PFSK-1 (cell line): ENCODE data around the gene CDC42BPB.

Source experiments
- FOXP2 ChIP-seq: optimal IDR thresholded peaks from 2 replicates; pipeline ENCODE3; 2011; ENCODE audit warnings: borderline replicate concordance, control low read depth, inconsistent platforms; ENCODE audit not compliant: insufficient read depth; ENCODE audit errors: extremely low read length, extremely low read depth
- POLR2AphosphoS5 ChIP-seq: IDR thresholded peaks from 2 replicates; pipeline ENCODE4 v1.6.1; 2012; ENCODE audit warnings: low read depth, mild to moderate bottlenecking, control low read depth, low read length, moderate library complexity
- REST ChIP-seq, 2 experiments: IDR thresholded peaks; 2 replicates each; pipeline versions ENCODE4 v1.6.1 to v1.8.0; 2011 to 2012; ENCODE audit warnings: low read depth in 2 of 2, low read length in 2 of 2, control low read depth in 1 of 2, inconsistent platforms in 1 of 2, mild to moderate bottlenecking in 1 of 2, moderate library complexity in 1 of 2; ENCODE audit not compliant: insufficient read depth in 1 of 2
- SIN3A ChIP-seq: IDR thresholded peaks from 2 replicates; pipeline ENCODE4 v1.6.1; 2012; ENCODE audit warnings: mild to moderate bottlenecking, low read length, moderate library complexity, borderline replicate concordance; ENCODE audit not compliant: insufficient read depth
- TAF1 ChIP-seq: IDR thresholded peaks from 2 replicates; pipeline ENCODE4 v1.6.1; 2012; ENCODE audit warnings: low read length, control low read depth, borderline replicate concordance; ENCODE audit not compliant: insufficient read depth

Gene CDC42BPB

GRCh38 chr14:102991376-102991775 is 66.0 kb downstream of the CDC42BPB start:
- TF ChIP-seq FOXP2 (no peak), TAF1 (no peak), SIN3A (no peak), REST (IDR thresholded peaks at IDR 0.05; ENCODE audit: insufficient read depth in 1 of 2, low read depth in 2 of 2, low read length in 2 of 2) (no peak), POLR2AphosphoS5 (no peak)

- no peak for TF ChIP-seq POLR2AphosphoS5
- no peak for TF ChIP-seq TAF1
- TF ChIP-seq FOXP2 = no peak
Measured at GRCh38 chr14:102988054-102988453, 69.3 kb downstream of the CDC42BPB start.

- TF ChIP-seq REST (IDR thresholded peaks at IDR 0.05; ENCODE audit: insufficient read depth in 1 of 2, low read depth in 2 of 2, low read length in 2 of 2) (no peak), TAF1 (no peak), FOXP2 (no peak), SIN3A (no peak), POLR2AphosphoS5 (no peak)
Measured at GRCh38 chr14:102986810-102987579, 70.4 kb downstream of the CDC42BPB start.

- TF ChIP-seq SIN3A (no peak), REST (IDR thresholded peaks at IDR 0.05; ENCODE audit: insufficient read depth in 1 of 2, low read depth in 2 of 2, low read length in 2 of 2) (no peak), FOXP2 (no peak), POLR2AphosphoS5 (no peak), TAF1 (no peak)
Measured at GRCh38 chr14:102985665-102986064, 71.7 kb downstream of the CDC42BPB start.

GRCh38 chr14:102984336-102985102 is 72.8 kb downstream of the CDC42BPB start:
- TF ChIP-seq POLR2AphosphoS5 (no peak), FOXP2 (no peak), SIN3A (no peak)

- no peak for TF ChIP-seq POLR2AphosphoS5
- TF ChIP-seq REST (IDR thresholded peaks at IDR 0.05; ENCODE audit: insufficient read depth in 1 of 2, low read depth in 2 of 2, low read length in 2 of 2) = no peak
- TF ChIP-seq SIN3A = no peak
- TF ChIP-seq FOXP2 = no peak
- TF ChIP-seq TAF1 = no peak
Measured at GRCh38 chr14:102983496-102983895, 73.9 kb downstream of the CDC42BPB start.
